ENCODE measurements around the gene GNG14. TPM values are rescaled to one million over a fixed set of nuclear protein-coding genes. Genes with fewer than 3 reads are reported as not detected.
"Not testable (repeated sequence)": the region's sequence is repeated elsewhere in the genome, so short reads cannot be mapped to it uniquely, and the experiment has no call there.

The GNG14 gene
- 0.33 TPM for polyA plus RNA-seq
- long read RNA-seq, donor 1: 0 reads
- long read RNA-seq, donor 2: 0 reads
- long read RNA-seq, donor 3: 0 reads
- long read RNA-seq, donor 4: 0 reads
- long read RNA-seq, donor 5: 0 reads
- long read RNA-seq, donor 6: 0 reads
- long read RNA-seq, donor 7, partial matches to known transcripts: 0 of 1 reads
- long read RNA-seq, donor 7, other reads (novel, unspliced or antisense): 0 of 1 reads
- long read RNA-seq, donor 8, partial matches to known transcripts: 0 of 1 reads
- long read RNA-seq, donor 8, other reads (novel, unspliced or antisense): 0 of 1 reads
- long read RNA-seq, donor 9: 0 reads
- long read RNA-seq, donor 10: 0 reads
- long read RNA-seq, donor 11: 0 reads

DNA sequence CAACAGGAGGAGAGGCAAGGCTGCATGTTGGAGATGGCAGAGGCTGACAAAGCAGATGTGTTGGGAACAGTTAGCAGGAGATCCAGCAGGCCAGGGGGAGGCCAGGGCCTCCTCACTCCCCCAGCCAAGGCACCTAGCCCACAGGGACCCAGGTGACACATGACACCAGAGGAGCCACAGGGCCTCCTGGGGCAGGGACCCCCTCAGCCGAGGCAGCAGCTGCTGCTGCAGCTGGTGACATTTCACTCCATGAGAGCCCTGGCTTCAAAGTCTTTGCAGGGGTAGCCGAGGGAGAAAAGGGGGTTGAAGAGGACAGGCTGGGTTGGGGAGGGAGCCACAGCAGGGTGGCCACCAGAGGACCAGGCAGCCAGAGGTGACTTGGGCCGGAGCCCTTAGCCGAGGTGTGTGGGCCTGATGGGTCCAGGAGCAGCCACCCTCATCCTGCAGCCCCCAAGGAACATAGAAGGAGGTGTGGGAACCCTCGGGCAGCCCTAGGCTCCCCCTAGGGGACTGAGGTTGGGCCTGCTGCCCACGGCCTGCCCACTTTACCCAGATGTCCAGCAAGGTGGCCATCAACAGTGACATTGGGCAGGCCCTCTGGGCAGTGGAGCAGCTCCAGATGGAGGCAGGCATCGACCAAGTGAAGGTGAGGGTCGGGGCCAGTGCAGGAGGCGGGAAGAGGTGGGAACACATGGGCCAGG lies at the start of gene GNG14:
GNG14 (plus strand) TSS at position 503 of the 701 bp plus-strand sequence; CDS start at position 554, 51 bp downstream.
- Histone ChIP-seq H3K27ac (ENCODE audit: low read length) (no peak within 1 kb of the TSS), H3K36me3 (ENCODE audit: control insufficient read depth, insufficient read depth, low read length) (peaks cover 6% of the 10 kb centered on the region), H3K4me1 (ENCODE audit: control insufficient read depth, insufficient read depth, low read length) (no peaks in the 10 kb centered on the region), H3K9me3 (ENCODE audit: control insufficient read depth, low read depth, low read length) (no peaks in the 10 kb centered on the region), H3K27me3 (ENCODE audit: control insufficient read depth, insufficient read depth, low read length) (no peaks in the 10 kb centered on the region), H3K4me3 (ENCODE audit: low read length) (no peak within 1 kb of the TSS)
- DNase-seq: no peak
- WGBS (ENCODE audit: insufficient coverage, low lambda C conversion rate): no CpG with 5 or more reads among the region's 9 CpGs

DNA sequence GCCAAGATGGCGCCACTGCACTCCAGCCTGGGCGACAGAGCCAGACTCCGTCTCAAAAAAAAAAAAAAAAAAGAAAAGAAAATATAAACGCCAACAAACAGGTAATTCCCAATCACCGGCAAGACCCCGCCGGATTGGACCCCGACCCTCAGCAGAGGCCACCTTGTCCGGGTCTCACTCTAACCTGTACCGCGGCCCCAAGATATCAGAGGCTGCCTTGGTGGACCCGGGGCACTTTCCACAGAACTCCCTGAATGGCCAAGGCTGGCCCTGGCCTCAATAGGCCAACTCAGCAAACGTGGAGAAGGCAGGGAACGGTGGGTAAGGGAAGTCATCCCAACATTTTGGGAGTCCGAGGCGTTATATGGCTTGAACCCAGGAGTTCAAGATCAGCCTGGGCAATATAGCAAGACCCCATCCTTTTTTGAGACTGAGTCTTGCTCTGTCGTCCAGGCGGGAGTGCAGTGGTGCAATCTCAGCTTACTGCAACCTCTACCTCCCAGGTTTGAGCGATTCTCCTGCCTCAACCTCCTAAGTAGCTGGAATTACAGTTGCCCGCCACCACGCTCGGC lies 49.1 kb upstream of the GNG14 start:
- Histone ChIP-seq H3K27me3 (ENCODE audit: control insufficient read depth, insufficient read depth, low read length) (no peaks in the 10 kb centered on the region), H3K4me3 (ENCODE audit: low read length) (no peak overlapping the region), H3K9me3 (ENCODE audit: control insufficient read depth, low read depth, low read length) (no peaks in the 10 kb centered on the region), H3K4me1 (ENCODE audit: control insufficient read depth, insufficient read depth, low read length) (peaks cover 3% of the 10 kb centered on the region), H3K27ac (ENCODE audit: low read length) (no peak overlapping the region), H3K36me3 (ENCODE audit: control insufficient read depth, insufficient read depth, low read length) (no peaks in the 10 kb centered on the region)
- WGBS (ENCODE audit: insufficient coverage, low lambda C conversion rate): 100% methylated on average over 1 of the region's 22 CpGs
- no peak for DNase-seq

DNA sequence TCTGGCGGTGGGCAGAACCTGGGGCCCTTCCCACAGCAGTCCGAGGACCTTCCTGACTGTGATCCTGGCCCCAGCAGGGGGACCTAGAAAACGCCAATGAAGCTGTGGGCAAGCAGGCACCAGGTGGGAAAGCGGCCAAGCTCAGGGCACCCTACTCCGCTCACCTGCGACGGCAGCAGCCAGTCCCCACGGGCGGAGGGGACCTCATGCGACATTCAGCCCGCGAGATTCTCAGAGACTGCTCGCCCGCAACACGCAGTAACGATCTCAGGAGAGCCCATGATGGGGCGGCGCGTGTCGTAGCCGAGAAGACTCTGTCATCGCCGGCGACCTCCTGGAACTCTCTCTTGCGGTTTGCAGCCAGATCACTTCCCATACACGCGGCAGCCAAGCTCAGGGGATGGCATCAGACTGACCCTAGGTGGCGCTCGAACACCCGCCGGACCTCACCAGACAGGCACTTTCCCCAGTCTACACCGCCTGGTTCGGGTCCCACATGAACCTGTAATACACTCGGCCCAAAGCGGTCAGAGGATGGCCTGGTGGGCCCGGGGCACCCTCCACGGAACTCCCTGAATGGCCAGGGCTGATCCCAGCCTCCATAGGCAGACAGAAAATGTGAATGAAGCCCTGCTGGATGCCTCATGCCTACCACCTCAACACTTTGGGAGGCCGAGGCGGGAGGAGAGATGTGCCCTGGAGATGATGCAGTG lies 47.7 kb upstream of the GNG14 start:
- WGBS (ENCODE audit: insufficient coverage, low lambda C conversion rate): no CpG with 5 or more reads among the region's 39 CpGs
- no peaks in the 10 kb centered on the region for H3K36me3 ChIP-seq (ENCODE audit: control insufficient read depth, insufficient read depth, low read length)
- no peaks in the 10 kb centered on the region for H3K9me3 ChIP-seq (ENCODE audit: control insufficient read depth, low read depth, low read length)
- H3K4me3 ChIP-seq (ENCODE audit: low read length): no peak overlapping the region
- DNase-seq: peak; percentile 71 to 77
- peaks cover 3% of the 10 kb centered on the region for H3K4me1 ChIP-seq (ENCODE audit: control insufficient read depth, insufficient read depth, low read length)
- H3K27ac ChIP-seq (ENCODE audit: low read length): no peak overlapping the region
- H3K27me3 ChIP-seq (ENCODE audit: control insufficient read depth, insufficient read depth, low read length): no peaks in the 10 kb centered on the region

DNA sequence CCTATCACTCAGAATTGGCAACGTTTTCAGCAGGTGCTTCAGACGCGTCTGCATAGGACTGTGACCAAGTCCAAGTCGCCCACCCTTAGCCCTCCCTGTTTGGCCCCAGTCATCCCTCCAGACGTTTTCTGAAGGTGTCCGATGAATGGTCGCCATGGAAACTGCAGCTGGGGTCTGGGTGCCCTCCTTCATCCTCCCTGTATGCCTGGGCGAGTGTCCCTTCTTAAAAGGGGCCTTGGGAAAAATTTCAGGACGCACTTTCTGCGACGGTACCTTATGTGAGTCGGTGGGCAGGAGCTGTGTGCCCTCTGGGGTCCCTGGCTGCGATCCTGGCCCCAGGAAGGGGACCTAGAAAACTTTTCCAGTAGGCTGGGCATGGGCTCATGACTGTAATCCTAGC lies 46.3 kb upstream of the GNG14 start:
- peaks cover 3% of the 10 kb centered on the region for H3K4me1 ChIP-seq (ENCODE audit: control insufficient read depth, insufficient read depth, low read length)
- H3K36me3 ChIP-seq (ENCODE audit: control insufficient read depth, insufficient read depth, low read length): no peaks in the 10 kb centered on the region
- no peak overlapping the region for H3K4me3 ChIP-seq (ENCODE audit: low read length)
- H3K9me3 ChIP-seq (ENCODE audit: control insufficient read depth, low read depth, low read length): no peaks in the 10 kb centered on the region
- DNase-seq: no peak
- WGBS (ENCODE audit: insufficient coverage, low lambda C conversion rate): no CpG with 5 or more reads among the region's 13 CpGs
- no peak overlapping the region for H3K27ac ChIP-seq (ENCODE audit: low read length)
- H3K27me3 ChIP-seq (ENCODE audit: control insufficient read depth, insufficient read depth, low read length): no peaks in the 10 kb centered on the region

DNA sequence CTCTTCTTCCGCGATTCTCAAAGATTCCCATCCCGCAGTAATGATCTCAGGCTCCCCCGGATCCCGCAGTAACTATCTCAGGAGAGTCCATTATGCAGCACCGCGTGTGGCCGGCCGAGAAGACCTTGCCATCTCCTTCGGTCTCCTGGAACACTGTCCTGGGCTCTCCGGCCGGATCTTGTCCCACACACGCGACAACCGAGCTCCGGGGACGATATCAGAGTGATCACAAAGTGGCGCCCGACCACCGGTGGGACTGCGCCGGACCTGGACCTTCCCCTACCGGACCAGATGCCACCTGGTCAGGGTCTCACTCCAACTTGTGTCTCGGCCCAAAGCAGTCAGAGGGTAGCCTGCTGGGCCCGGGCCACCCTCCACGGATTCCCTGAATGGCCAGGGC lies 45.3 kb upstream of the GNG14 start:
- H3K27me3 ChIP-seq (ENCODE audit: control insufficient read depth, insufficient read depth, low read length): no peaks in the 10 kb centered on the region
- no peak overlapping the region for H3K27ac ChIP-seq (ENCODE audit: low read length)
- H3K9me3 ChIP-seq (ENCODE audit: control insufficient read depth, low read depth, low read length): no peaks in the 10 kb centered on the region
- no peaks in the 10 kb centered on the region for H3K36me3 ChIP-seq (ENCODE audit: control insufficient read depth, insufficient read depth, low read length)
- no peak overlapping the region for H3K4me3 ChIP-seq (ENCODE audit: low read length)
- no CpG with 5 or more reads among the region's 26 CpGs for WGBS (ENCODE audit: insufficient coverage, low lambda C conversion rate)
- DNase-seq: no peak
- H3K4me1 ChIP-seq (ENCODE audit: control insufficient read depth, insufficient read depth, low read length): peaks cover 10% of the 10 kb centered on the region

DNA sequence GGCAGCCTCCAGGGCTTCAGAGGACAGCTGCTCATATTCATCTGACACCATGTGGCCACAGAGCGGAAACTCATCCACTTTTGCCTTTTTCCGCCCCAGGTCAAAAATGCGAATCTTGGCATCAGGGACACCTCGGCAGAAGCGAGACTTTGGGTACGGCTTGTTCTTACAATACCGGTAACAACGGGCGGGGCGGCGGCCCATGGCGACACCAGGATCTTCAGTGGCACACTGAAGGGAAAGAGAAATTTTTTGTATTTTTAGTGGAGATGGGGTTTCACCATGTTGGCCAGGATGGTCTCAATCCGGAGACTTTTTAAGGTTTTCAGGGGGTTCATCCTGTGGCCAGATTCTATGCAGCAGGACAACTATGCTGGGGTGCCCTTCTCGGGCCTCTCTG lies 44.1 kb upstream of the GNG14 start:
- H3K4me3 ChIP-seq (ENCODE audit: low read length); H3K9me3 ChIP-seq (ENCODE audit: control insufficient read depth, low read depth, low read length); H3K36me3 ChIP-seq (ENCODE audit: control insufficient read depth, insufficient read depth, low read length); DNase-seq; H3K27ac ChIP-seq (ENCODE audit: low read length); H3K27me3 ChIP-seq (ENCODE audit: control insufficient read depth, insufficient read depth, low read length): not testable (repeated sequence)
- H3K4me1 ChIP-seq (ENCODE audit: control insufficient read depth, insufficient read depth, low read length): peaks cover 14% of the 10 kb centered on the region
- WGBS (ENCODE audit: insufficient coverage, low lambda C conversion rate): no CpG with 5 or more reads among the region's 14 CpGs

DNA sequence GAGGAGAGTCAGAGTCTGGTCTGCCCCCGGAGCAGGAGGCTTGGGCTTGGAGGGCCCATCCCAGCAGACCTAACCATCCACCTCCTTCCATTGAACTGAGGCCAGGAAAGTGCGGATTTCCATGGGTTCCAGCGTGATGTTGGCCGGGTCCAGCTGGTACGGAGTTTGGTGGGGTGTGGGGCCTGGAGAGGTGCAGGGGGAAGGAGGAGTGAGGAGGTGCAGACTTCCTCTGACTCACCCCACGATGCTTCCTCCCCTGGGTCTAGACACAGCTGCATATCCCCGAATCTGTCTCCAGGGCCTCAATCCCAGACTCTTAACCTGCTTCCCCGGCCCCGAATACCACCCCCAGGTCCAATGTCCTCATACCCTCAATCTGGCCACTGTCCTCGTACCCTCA lies 41.2 kb upstream of the GNG14 start:
- DNase-seq: no peak
- H3K4me1 ChIP-seq (ENCODE audit: control insufficient read depth, insufficient read depth, low read length): peaks cover 11% of the 10 kb centered on the region
- H3K27me3 ChIP-seq (ENCODE audit: control insufficient read depth, insufficient read depth, low read length): no peaks in the 10 kb centered on the region
- H3K36me3 ChIP-seq (ENCODE audit: control insufficient read depth, insufficient read depth, low read length): no peaks in the 10 kb centered on the region
- no CpG with 5 or more reads among the region's 10 CpGs for WGBS (ENCODE audit: insufficient coverage, low lambda C conversion rate)
- no peak overlapping the region for H3K27ac ChIP-seq (ENCODE audit: low read length)
- no peaks in the 10 kb centered on the region for H3K9me3 ChIP-seq (ENCODE audit: control insufficient read depth, low read depth, low read length)
- H3K4me3 ChIP-seq (ENCODE audit: low read length): no peak overlapping the region

DNA sequence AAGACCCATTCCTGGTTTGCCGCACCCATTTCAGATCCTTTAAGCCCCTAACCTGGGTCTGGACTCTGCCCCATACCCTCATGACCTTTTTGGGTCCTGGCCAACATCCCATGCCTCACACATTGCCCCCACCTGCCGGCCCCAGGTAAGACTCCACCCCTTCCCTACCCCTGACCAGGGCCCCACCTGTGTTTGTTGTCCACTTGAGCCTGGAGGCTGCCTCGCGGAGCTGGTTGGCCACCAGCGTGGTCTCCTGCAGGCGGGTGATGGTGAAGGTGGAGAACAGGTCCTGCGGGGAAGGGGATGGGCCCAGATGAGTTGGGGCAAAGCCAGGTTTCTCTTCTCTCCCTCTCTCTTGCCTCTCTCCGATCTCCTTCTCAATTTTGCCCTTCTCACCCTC lies 40.8 kb upstream of the GNG14 start:
- no CpG with 5 or more reads among the region's 8 CpGs for WGBS (ENCODE audit: insufficient coverage, low lambda C conversion rate)
- H3K4me3 ChIP-seq (ENCODE audit: low read length): peak overlapping the region; percentile 41

DNA sequence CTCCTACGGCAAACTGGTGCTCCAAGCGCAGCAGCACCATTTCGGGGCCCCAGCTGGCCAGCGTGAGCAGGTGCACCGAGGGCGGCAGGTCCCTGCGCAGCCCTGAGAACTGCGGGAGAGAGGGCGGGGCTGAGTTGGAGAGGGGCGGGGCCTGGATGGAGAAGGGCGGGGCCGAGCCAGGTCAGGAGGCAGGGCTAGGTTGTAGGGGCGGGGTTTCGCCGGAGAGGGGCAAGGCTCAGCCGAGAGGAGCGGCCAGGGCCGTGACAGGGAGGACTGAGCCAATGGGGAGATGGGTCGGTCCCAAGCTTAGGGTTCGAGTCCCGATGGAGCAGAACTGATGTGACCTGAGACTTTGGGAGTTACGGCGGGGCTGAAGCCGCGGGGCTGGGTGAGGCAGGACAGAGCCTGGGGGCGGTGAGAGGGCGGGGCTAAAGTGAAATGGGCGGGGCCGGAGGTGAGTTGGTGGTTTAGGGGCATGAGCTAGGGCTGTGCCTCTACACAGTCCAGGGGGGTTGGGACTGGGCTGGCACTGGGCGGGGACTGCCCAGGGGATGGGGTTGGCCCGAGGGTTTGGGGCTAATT lies 40.2 kb upstream of the GNG14 start:
- Histone ChIP-seq H3K4me1 (ENCODE audit: control insufficient read depth, insufficient read depth, low read length) (peaks cover 11% of the 10 kb centered on the region), H3K9me3 (ENCODE audit: control insufficient read depth, low read depth, low read length) (no peaks in the 10 kb centered on the region), H3K4me3 (ENCODE audit: low read length) (peak overlapping the region; percentile 41), H3K27me3 (ENCODE audit: control insufficient read depth, insufficient read depth, low read length) (no peaks in the 10 kb centered on the region), H3K36me3 (ENCODE audit: control insufficient read depth, insufficient read depth, low read length) (no peaks in the 10 kb centered on the region), H3K27ac (ENCODE audit: low read length) (no peak overlapping the region)
- DNase-seq: peak; percentile 63 to 79
- WGBS (ENCODE audit: insufficient coverage, low lambda C conversion rate): no CpG with 5 or more reads among the region's 31 CpGs

More for the DNA sequence above, 40.8 kb upstream of the GNG14 start:
- H3K9me3 ChIP-seq (ENCODE audit: control insufficient read depth, low read depth, low read length): no peaks in the 10 kb centered on the region
- no peak overlapping the region for H3K27ac ChIP-seq (ENCODE audit: low read length)
- no peaks in the 10 kb centered on the region for H3K36me3 ChIP-seq (ENCODE audit: control insufficient read depth, insufficient read depth, low read length)
- no peaks in the 10 kb centered on the region for H3K27me3 ChIP-seq (ENCODE audit: control insufficient read depth, insufficient read depth, low read length)
- no peak for DNase-seq
- H3K4me1 ChIP-seq (ENCODE audit: control insufficient read depth, insufficient read depth, low read length): peaks cover 11% of the 10 kb centered on the region

DNA sequence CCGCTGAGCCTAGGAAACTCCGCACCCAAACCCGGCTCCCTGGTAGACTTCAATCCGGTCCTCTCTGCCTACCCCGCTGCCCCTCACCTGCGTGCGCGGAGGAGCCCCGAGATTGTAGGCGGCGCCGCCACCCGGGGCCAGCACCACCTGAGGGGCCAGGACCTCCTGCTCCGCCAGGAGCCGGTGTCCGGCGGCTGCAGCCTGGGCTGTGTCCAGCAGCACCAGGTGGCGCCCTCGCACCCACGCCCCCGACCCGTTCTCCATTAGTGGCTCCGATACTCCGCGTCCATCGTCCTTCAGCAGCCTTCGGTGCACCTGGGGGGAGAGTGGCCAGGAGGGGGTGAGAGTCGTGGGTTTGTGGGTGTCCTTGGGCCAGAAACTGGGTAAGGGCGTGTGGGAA lies 39.7 kb upstream of the GNG14 start:
- H3K9me3 ChIP-seq (ENCODE audit: control insufficient read depth, low read depth, low read length): no peaks in the 10 kb centered on the region
- DNase-seq: no peak
- no peak overlapping the region for H3K27ac ChIP-seq (ENCODE audit: low read length)
- peak overlapping the region; percentile 41 for H3K4me3 ChIP-seq (ENCODE audit: low read length)
- H3K27me3 ChIP-seq (ENCODE audit: control insufficient read depth, insufficient read depth, low read length): no peaks in the 10 kb centered on the region
- H3K36me3 ChIP-seq (ENCODE audit: control insufficient read depth, insufficient read depth, low read length): no peaks in the 10 kb centered on the region
- no CpG with 5 or more reads among the region's 29 CpGs for WGBS (ENCODE audit: insufficient coverage, low lambda C conversion rate)
- peaks cover 11% of the 10 kb centered on the region for H3K4me1 ChIP-seq (ENCODE audit: control insufficient read depth, insufficient read depth, low read length)
